NCI-H1105 treated with DMSO at 0.1 percent for 48 hours (cell line): ENCODE data around the gene TBC1D22A.

Source experiments
- DNase-seq: peaks from one replicate; lab custom pipeline; 2025; lab: John Stamatoyannopoulos, UW

Gene TBC1D22A

GRCh38 chr22:46995501-46996360 lies 233.3 kb downstream of the TBC1D22A start:
- DNase-seq = no peak

- DNase-seq = no peak
Measured at GRCh38 chr22:46996595-46997310, 234.3 kb downstream of the TBC1D22A start.

GRCh38 chr22:46997311-46997970 lies 235.0 kb downstream of the TBC1D22A start:
- DNase-seq = no peak

- DNase-seq = no peak
Measured at GRCh38 chr22:46998331-46998730, 235.9 kb downstream of the TBC1D22A start.

DNA sequence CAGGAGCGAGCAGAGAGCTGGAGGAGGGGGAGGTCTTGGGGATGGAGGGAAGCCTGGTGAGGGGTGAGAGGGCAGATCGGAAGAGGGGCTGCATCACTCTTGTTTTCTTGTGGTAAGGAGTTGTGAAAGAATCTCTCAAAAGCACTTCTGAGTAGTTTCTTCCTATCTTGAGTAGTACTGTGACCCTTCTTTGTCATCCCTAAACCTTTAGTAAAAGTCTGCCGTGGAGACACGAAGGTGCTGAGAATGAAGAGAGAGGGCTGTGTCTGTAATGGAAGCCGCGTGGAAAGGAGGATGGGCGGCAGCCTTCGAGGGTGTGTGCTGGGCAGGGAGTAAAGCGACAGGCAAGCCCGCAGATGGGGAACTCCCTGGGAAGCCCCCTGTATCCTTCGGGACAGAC lies 237.8 kb downstream of the TBC1D22A start:
- no peak for DNase-seq

DNA sequence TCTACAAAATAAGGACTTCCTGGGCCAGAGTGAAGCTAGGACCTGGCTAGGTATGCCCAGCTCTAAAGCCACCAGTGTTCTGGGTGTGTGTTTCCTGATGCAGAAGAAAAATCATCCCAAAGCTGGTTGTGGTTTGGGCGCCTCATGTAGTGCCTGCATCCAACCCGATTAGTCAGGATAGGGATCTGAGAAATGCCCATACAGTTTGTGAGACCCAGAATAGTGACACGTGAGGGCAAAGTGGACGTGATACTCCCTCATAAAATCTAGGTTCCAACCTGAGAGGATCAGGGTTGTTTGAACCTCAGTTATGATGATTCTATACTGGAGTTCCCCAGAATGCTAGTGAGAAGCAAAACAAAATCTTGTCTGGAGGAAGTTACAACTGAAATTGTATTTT lies 238.4 kb downstream of the TBC1D22A start:
- no peak for DNase-seq

DNA sequence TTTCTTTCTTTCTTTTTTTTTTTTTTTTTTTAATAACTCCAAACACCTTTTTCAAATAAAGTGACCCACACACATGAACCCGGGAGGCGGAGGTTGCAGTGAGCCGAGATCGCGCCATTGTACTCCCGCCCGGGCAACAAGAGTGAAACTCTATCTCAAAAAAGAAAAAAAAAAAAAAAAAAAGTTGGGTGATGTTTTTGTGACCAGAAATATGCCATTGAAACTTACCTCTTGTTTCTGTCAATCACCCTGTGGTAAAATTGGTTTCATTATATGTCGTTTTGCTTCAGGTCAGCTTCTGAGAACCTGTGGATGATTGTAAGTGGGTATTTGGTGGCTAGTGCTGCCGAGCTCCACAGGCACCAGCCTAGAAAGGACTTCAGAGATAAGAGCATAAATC lies 238.8 kb downstream of the TBC1D22A start:
- no peak for DNase-seq

- DNase-seq = no peak
Measured at GRCh38 chr22:47002692-47003091, 240.2 kb downstream of the TBC1D22A start.

DNA sequence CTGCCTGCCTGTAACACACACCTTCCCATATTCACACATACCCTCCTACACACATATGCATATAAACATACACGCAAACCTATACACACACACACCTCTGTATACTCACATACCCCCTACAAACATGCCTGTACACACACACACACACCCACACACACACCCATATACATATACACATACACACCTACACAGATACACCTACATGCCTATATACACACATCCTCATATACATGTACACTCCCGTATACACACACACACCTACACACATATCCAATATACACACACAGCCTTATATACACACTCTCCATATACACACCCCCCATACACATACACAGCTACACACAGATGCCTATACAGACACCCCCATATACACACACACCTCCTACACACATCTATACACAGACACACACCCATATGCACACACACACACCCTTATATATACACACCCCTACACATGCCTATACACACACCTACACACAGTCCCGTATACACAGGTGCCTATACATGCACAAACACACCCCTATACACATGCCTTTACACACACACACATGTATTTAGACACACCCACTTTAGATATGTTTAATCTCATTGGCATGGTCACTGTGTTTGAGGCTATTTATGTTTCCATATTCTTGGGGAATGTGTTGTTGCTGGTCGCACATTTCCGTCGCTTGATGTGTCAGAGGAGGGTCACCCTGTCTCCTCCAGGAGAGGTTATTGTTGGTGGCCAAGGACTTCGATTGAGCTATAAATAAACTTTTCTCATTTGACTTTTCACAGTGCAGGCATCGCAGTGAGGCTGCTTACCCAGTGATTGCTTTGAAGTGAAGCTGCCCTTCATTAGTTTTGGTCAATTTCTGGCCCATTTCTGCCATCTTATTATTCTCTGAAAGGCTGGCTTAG lies 243.3 kb downstream of the TBC1D22A start:
- DNase-seq = no peak

DNA sequence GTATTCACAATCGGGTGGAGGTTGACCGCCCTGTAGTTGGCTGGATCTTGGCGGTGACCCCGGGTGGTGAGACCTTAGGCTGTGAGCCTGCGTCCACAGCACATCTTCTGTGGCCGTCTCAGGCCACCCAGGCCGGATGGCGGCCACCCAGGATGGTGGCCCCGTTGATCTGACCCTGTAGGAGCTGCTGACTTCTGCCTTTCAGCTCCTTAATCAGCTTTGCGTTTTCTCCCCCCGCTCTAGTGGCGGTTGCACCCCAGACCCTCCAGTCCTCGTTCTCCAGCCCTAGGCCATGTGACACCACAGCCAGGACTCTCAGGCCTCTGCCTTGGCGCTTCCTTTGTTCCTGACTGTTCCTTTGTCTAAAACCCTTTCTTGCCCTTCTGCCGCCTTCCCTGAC lies 244.0 kb downstream of the TBC1D22A start:
- DNase-seq = no peak

DNA sequence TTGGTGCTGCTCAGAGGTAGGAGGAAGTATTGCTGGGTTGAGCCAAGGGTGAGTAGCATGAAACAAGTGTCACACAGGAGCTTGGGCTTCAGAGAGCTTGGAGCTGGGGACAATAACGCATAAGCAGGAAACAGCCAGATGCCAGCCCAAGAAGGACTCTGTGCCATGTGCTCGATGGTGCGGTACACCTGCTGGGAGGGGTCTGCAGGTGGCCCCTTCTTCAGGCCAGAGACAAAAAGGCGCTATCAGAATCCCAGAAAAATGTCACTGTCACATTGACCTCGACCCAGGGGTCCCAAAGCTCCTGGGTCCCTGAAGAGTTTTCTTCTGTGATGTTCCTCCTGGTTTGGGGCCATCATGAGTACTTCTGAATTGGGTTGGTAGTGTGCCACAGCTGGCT lies 244.4 kb downstream of the TBC1D22A start:
- no peak for DNase-seq

DNA sequence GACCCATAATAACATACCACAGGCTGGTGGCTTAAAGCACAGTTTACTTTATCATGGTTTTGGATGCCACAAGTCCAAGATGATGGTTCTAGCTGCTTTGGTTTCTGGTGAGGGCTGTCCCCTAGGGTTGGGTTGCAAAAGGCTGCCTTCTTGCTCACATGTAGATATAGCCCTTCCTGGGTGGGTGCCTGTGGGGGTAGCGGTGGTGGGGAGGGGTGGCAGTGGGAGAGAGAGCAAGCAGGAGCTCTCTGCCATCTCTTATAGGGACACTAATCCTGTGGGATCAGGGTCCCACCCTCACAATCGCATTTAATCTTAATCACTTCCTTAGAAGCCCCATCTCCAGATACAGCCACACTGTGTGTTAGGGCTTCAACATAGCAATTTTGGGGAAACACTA lies 245.0 kb downstream of the TBC1D22A start:
- no peak for DNase-seq

DNA sequence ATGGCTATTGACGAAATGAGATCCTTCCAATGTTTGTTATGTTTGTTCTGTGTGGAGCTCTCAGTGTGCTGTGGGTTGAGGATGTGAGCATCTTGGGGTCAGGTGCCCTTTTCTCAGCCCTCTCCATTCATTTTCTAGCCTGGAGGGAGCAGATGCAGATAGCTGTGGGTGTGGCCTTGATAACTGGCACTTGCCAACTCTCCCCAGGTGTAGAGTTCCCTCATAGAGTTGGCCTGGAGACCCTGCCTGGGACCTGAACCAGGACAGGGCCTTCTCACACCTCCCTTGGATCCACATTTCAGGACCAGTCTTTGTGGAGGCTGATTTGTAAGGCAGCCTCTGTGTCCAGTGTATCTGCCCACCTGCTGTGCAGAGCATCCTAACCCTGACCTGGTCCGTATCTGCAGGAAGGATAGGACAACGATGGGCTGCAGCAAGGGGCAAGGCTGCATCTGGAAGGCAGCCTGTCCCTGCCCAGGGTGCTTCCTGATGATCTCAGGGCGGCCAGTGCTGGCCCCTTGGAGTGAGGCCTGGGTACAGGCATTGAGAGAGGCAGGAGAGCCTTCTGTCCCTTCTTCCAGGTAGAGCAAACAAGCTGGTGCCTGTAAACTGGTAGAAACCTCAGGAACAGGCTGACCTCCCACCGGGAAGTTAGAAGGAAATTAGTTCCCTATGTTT lies 245.9 kb downstream of the TBC1D22A start:
- DNase-seq = no peak

- no peak for DNase-seq
Measured at GRCh38 chr22:47009304-47010101, 247.1 kb downstream of the TBC1D22A start.

- no peak for DNase-seq
Measured at GRCh38 chr22:47010211-47010610, 247.8 kb downstream of the TBC1D22A start.

DNA sequence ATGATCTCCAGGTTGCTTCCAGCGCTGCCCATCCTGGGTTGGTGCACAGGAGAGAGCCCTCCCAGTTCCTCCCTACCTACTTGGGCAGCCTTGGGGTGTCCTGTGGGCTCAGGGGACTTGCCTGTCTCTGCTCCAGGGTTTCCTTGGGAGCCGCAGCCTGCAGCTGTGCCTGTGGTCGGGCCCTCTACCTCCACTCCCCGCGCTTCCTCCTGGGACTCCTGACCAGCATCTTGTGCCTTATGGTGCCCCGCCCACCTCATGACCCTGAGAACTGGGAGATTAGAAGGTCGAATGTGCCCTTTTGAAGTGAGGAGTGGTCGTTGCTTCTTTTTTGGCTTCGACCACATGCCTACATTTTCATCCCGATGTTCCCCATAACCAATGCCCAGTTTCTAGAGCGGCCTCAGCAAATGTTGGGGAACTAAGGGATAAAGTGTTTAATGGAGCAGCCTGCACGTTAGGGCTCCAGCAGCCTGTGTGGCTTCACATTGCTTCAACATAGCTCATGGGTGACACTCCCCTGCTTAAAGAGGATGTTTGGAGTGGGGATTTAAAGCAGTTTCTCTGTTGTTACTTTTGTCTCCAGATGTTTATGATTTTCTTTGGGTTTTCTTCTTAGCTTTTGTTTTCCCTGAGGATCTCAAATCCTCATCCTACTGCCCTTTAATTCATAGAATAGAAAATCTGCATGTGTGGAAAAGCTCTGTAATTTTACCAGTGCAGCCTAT lies 248.8 kb downstream of the TBC1D22A start:
- no peak for DNase-seq

GRCh38 chr22:47011859-47012258 lies 249.4 kb downstream of the TBC1D22A start:
- no peak for DNase-seq

DNA sequence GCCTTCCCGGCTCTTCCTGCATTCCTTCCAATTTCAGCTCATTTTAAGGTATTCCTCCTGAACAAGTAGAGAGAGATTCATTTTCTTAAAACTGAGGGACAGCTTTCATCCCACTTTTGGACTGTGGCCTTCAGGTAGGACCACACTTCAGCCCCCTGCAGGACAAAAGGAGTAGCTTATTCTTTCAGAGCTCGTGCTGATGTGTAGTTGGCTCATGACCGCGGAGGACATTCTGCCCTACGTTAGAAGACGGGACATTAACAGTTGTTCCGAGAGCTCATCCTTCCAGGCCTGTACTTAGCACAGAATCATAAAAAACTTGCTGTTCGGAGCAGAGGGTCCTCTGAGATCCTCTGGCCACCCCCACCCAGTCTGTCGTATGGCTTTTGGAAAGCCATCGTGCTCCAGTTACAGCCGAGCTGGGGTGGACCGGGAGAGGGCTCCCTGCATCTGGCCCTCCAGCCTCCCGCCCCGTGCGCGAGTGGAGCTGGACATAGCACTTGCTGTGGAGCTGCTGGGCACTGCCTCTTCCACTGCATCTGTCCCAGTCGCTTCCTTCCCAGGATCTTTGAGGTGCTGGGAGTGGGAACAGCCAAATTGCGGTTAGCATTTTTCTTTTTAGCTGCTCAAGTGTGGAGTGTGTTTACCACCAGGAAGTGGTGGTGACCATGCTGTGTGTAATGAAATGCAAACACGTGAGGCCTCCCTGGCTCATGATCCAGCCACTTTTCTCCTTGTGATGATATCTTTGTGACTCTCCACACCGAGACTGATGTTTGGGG lies 250.3 kb downstream of the TBC1D22A start:
- no peak for DNase-seq
